ENCODE data around the gene SULT1C4. TPM values are rescaled to one million over a fixed set of nuclear protein-coding genes. Genes with fewer than 3 reads are reported as not detected.

Gene SULT1C4
- total RNA-seq, 2 experiments from 2014 or later: not detected

GRCh38 chr2:108392029-108392428 lies 14.3 kb downstream of the SULT1C4 start:
- POLR2A ChIA-PET: no interaction called here
- no peak overlapping the region for H3K4me3 ChIP-seq (ENCODE audit: low read length)
- Mint-ChIP-seq H3K27ac (no peak overlapping the region), H3K4me3 (no peak overlapping the region), H3K4me1 (ENCODE audit: low read depth) (no peaks in the 10 kb centered on the region), H3K27me3 (peaks cover 14% of the 10 kb centered on the region), H3K36me3 (ENCODE audit: low read depth) (peaks cover 4% of the 10 kb centered on the region), H3K9me3 (peaks cover 14% of the 10 kb centered on the region)
- no peaks in the 10 kb centered on the region for H3K36me3 ChIP-seq (ENCODE audit: insufficient read depth, low read length)
- peaks cover 13 to 20% of the 10 kb centered on the region in 2 experiments for H3K9me3 ChIP-seq (ENCODE audit: control insufficient read depth in 1 of 2, insufficient read depth in 1 of 2, low read length in 2 of 2)
- TF ChIP-seq CTCF (IDR thresholded peaks at IDR 0.05): no peak
- intact Hi-C loops (cut with DNase I, micrococcal nuclease): no loop called here
- no peak overlapping the region for H3K27ac ChIP-seq (ENCODE audit: low read depth in 1 of 2, low read length in 2 of 2)
- CTCF ChIA-PET: no interaction called here
- DNase-seq (no peak), ATAC-seq (ENCODE audit: poor library complexity) (no peak)
- H3K4me1 ChIP-seq (ENCODE audit: insufficient read depth, low read length): no peaks in the 10 kb centered on the region
- no peaks in the 10 kb centered on the region for H3K27me3 ChIP-seq (ENCODE audit: control insufficient read depth in 1 of 2, insufficient read depth in 2 of 2, low read length in 2 of 2)

GRCh38 chr2:108393197-108393596 lies 15.4 kb downstream of the SULT1C4 start:
- Mint-ChIP-seq H3K9me3 (peaks cover 15% of the 10 kb centered on the region), H3K27ac (no peak overlapping the region), H3K36me3 (ENCODE audit: low read depth) (peaks cover 6% of the 10 kb centered on the region), H3K4me1 (ENCODE audit: low read depth) (no peaks in the 10 kb centered on the region), H3K4me3 (no peak overlapping the region), H3K27me3 (peaks cover 14% of the 10 kb centered on the region)
- ChIA-PET CTCF (no interaction called here), POLR2A (no interaction called here)
- intact Hi-C loops (cut with DNase I, micrococcal nuclease): no loop called here
- no peaks in the 10 kb centered on the region for H3K27me3 ChIP-seq (ENCODE audit: control insufficient read depth in 1 of 2, insufficient read depth in 2 of 2, low read length in 2 of 2)
- H3K4me3 ChIP-seq (ENCODE audit: low read length): no peak overlapping the region
- no peak for TF ChIP-seq CTCF (IDR thresholded peaks at IDR 0.05)
- no peaks in the 10 kb centered on the region for H3K36me3 ChIP-seq (ENCODE audit: insufficient read depth, low read length)
- ATAC-seq (ENCODE audit: poor library complexity) (no peak), DNase-seq (no peak)
- no peaks in the 10 kb centered on the region for H3K4me1 ChIP-seq (ENCODE audit: insufficient read depth, low read length)
- no peak overlapping the region for H3K27ac ChIP-seq (ENCODE audit: low read depth in 1 of 2, low read length in 2 of 2)
- H3K9me3 ChIP-seq (ENCODE audit: control insufficient read depth in 1 of 2, insufficient read depth in 1 of 2, low read length in 2 of 2): peaks cover 13 to 20% of the 10 kb centered on the region in 2 experiments

- H3K9me3 ChIP-seq (ENCODE audit: control insufficient read depth in 1 of 2, insufficient read depth in 1 of 2, low read length in 2 of 2): peaks cover 25 to 33% of the 10 kb centered on the region in 2 experiments
- DNase-seq (no peak), ATAC-seq (ENCODE audit: poor library complexity) (no peak)
- no peaks in the 10 kb centered on the region for H3K27me3 ChIP-seq (ENCODE audit: control insufficient read depth in 1 of 2, insufficient read depth in 2 of 2, low read length in 2 of 2)
- H3K9me3 Mint-ChIP-seq: peaks cover 21% of the 10 kb centered on the region
- no peak overlapping the region for H3K27ac ChIP-seq (ENCODE audit: low read depth in 1 of 2, low read length in 2 of 2)
- peaks cover 15% of the 10 kb centered on the region for H3K36me3 Mint-ChIP-seq (ENCODE audit: low read depth)
- H3K4me1 ChIP-seq (ENCODE audit: insufficient read depth, low read length): no peaks in the 10 kb centered on the region
- no peaks in the 10 kb centered on the region for H3K4me1 Mint-ChIP-seq (ENCODE audit: low read depth)
- intact Hi-C loops (cut with DNase I, micrococcal nuclease): no loop called here
- H3K27ac Mint-ChIP-seq: no peak overlapping the region
- H3K27me3 Mint-ChIP-seq: peaks cover 10% of the 10 kb centered on the region
- ChIA-PET POLR2A (no interaction called here), CTCF (no interaction called here)
- no peak overlapping the region for H3K4me3 Mint-ChIP-seq
- TF ChIP-seq CTCF (IDR thresholded peaks at IDR 0.05): no peak
- H3K36me3 ChIP-seq (ENCODE audit: insufficient read depth, low read length): no peaks in the 10 kb centered on the region
- no peak overlapping the region for H3K4me3 ChIP-seq (ENCODE audit: low read length)
Measured at GRCh38 chr2:108395155-108395554, 17.4 kb downstream of the SULT1C4 start.

All from CD4-positive, alpha-beta T cell (primary cell).